GM19240 (cell line): ENCODE measurements around the gene CASZ1.

Experiments
- DNase-seq: peaks from one replicate; pipeline ENCODE4 v3.0.0; 2011; ENCODE audit warnings: low spot score; ENCODE audit not compliant: insufficient read length

The CASZ1 gene

DNA sequence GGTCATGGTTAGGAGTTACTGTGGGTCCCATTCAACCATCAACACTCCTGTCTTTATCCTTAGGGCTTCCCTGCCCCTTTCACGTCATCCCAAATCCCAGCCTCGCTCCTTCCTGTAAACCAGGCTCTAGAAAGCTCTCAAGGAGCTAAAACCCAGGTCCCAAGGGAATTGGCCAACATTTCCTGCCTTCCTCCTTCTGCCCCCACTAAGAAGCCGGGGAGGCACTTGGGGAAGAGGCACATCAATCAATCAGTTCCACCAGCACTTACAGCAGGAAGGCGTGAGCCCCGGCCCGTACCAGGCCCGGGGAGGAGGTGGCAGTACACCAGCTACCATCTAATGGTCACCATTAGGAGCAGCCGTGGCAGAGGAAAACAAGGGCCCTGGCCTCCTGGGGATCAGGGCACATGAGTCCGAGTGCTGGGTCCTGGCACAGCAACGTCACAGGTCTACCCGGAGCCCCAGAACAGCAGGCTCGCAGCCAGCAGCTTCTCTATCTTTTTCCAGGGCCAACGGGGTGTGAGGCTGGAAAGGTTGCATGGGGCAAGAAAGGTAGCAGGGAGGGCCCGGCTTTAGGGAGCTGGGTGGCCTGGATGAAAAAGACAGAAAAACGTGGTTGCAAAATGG, 108.6 kb downstream of the CASZ1 start:
- DNase-seq, result no peak

DNA sequence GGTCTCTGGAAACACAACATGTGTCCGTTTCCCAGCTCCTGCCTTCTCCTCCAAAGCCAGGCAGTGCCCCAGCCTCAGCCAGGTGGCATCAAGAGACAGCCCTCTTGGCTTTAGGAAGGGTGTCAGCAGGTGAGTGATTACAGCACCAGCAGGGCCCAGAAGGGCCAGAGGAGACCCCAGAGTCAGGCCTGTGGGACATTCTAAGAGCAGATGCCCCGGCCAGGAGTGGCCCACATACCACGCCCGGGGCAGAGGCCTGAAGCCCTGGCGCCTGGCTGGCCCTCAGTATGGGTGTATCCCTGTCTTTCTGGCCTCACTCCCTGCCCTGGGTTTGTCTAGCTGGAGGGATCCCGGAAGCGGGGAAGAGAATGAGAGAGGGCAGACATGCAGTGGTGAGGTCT, 109.2 kb downstream of the CASZ1 start:
- DNase-seq, result no peak

- DNase-seq, result no peak
Measured at GRCh38 chr1:10686404-10687040, 109.9 kb downstream of the CASZ1 start.

GRCh38 chr1:10685808-10686403, 110.5 kb downstream of the CASZ1 start:
- DNase-seq, result no peak

DNA sequence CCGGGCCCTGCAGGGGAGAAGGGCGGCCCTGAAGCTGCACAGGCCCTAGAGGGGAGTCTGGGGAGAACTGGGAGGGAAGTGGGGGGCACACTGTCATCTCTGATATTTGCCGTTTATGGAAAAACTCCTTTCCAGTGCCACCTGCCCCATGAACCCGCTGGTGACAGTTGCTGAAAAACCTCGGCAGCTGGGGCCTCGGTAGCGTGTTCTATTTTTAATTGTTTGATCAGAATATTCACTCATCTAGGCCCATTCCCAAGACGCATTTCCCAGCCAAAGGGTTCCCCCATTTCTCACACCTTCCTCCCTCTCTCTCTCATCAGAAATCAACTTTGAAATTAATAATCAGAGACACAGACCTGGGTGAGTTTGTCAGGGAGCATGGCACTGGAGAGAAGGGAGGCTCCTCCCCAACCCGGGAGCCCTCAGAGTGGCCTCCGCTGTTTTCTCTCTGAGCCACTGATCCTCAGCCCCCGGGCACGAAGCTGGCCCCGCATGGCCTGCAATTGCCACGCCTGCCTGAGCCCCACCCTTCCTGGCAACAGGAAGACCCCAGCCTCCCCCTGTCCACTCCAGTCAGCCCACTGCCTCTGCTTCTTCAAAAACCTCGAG, 111.1 kb downstream of the CASZ1 start:
- no peak for DNase-seq

DNA sequence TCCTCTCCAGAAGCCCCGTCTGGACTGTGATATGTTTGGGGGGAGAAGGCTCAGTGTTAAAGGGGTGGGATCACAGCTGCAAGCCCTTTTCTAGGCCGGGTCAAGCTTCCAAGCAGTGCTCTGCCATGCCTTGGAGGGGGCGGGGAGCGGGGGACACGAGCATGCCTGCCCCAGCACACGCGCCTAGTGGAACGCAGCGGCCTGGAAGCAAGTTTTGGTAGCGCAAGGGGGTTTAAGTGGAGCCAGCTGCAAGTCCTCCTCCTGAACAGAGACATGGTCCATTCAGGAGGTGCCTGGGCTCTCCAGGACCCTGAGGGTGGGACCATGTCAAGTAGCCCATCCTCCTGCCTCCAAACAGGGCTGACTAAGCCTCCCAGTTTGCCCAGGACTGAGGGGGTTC, 112.2 kb downstream of the CASZ1 start:
- DNase-seq, result no peak

DNA sequence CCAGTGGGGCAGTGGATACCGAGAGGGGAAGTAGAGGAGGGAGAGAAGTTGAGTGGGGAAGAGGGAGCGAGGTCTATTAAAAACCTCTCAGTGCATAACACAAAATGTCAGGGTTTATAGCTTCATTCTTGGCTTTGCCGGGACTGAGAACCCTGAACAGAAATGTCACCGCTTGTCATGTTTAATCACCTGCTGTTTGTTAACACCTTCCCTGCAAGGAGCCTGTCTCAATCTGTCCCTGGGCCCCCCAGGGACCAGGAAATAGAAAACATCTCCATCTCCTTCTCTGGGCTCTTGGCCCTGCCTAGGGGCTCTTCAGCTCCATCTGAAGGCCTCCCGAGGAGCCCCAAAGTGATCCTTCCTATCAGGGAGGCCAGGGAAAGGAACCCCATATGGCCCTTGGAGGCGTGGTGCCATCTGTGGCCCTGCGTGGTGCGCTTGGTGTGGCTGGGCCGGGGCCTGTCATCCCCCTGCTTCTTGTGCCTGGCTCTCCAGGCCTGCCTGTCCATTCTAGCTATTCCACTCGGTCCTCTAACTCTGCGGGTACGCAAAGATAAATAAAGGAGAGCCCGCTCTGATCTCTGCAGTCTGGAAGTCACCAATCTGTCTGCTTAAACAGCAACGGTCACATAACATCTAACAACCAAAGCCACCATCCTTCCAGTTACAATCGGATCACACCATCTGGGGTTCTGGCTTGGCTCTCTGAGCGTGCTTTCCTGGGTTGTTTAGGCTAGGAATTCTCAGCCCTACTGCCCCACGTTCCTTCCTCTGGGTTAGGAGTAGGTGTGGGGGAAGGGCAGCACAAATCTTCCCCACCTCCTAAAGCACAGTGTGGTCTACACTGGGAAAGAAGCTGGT, 113.8 kb downstream of the CASZ1 start:
- DNase-seq, result no peak

- no peak for DNase-seq
Measured at GRCh38 chr1:10682108-10682445, 114.4 kb downstream of the CASZ1 start.

DNA sequence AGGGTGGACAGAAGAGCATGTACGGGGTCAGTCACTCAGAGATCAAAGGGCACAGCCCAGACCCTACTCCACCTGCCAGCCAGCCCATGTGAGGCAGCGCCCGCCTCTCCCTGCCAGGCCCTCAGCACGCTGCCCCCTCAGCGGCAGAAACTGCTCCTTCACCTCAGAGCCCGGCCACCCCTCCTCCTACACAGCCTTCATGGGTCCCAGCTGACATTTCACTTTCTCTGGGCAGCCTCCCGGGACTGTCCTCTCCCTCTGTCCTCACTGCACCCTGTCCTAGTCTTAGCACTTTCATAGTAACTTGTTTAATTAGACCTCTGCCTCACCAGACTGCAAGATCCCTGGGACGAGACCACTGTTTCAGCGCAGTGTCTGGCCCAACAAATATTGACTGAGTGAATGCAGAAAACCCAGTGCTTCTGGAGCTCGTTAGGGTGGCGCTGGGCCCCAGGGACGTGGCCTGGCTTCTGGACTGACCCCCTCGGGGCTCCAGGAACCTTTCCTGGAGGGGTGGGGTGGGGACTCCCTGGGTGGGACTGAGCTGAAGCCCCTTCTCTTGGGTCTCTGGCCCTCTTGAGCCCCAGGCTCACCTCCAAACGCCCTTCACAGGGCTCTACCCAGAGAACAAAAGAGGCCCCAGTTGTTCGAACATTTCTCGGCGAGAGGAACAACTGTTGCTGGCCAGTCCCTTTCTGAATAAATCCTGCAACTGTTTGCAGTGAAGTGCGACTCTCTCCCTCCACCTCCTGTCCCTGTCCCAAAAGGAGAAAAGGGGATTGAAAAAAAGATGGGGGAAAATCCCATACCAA, 114.9 kb downstream of the CASZ1 start:
- DNase-seq, result no peak

DNA sequence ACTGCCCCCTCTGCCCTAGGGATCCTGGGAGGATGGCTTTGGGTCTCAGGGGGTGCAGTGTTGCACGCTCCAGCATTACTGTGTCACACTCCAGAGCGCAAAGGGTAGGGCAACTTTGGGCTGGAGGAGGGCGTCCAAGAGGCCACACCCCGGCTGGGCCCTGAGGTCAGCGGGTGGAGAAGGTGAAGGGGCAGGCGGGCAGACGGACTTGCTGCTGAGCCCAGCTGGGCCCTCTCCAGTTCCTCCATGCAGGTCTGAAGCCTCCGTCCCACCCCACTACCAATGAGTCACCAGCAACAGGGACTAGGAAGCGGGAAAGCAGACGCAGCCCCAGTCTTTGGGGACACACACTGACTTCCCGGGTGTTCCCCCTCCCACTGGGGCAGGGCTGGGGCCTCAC, 116.0 kb downstream of the CASZ1 start:
- DNase-seq, result no peak

- DNase-seq, result no peak
Measured at GRCh38 chr1:10679496-10680220, 116.8 kb downstream of the CASZ1 start.

DNA sequence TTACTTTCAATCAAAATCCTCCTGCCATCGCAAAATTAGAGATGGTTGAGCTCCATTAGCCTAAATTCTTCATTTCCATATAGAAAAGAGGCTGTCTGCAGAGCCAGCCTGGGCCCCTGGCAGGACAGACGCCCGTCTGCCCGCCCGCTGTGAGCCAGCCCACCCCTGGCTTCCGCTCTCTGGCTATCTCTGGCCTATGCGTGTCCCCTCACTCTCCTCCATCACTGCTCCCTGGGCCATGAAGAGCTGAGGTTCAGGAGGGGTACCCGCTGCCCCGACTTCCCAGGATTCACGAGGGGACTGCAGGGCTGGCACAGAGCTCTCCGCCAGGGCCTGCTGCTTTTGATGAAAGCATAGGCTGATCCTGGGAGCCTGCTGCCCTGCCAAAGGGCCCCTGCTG, 117.6 kb downstream of the CASZ1 start:
- DNase-seq, result no peak

DNA sequence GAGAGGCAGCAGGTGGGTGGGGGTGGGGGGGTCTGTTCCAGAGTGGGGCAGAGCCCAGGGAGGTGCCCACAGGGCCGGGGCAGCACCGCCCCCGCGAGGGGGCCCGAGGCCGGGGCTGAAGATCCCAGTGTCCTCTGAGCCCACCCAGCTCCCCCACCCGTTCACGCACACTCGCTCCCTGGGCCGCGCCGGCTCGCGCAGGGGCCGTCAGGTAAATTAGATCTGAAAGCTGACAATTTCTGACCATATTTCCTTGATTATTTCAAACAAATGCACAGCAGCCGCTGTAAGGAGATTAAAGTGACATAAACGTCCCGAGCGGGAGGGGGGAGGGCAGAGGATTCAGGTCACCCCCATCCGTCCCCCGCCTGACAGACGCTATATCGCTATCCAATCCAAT, 118.0 kb downstream of the CASZ1 start:
- no peak for DNase-seq

GRCh38 chr1:10677491-10678391, 118.7 kb downstream of the CASZ1 start:
- no peak for DNase-seq

DNA sequence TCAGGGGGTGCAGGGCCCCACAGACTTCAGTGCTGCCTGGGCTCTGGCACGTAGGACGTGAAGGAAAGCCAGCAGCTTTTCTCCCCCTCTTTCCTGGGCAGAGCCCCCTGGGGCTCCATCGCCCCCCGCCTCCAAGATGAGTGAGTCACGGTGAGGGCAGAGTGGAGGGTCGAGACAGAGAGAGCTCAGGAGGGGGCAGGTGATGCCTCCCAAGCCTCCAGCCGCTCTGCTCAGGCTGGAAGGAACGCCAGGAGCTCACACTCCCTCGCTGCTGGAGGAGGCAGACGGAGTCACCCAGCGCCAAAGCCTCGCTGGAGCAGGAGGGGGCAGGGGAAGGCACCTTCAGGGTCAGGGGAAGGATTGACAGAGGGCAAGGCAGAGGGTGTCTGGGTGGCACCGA, 119.5 kb downstream of the CASZ1 start:
- no peak for DNase-seq

DNA sequence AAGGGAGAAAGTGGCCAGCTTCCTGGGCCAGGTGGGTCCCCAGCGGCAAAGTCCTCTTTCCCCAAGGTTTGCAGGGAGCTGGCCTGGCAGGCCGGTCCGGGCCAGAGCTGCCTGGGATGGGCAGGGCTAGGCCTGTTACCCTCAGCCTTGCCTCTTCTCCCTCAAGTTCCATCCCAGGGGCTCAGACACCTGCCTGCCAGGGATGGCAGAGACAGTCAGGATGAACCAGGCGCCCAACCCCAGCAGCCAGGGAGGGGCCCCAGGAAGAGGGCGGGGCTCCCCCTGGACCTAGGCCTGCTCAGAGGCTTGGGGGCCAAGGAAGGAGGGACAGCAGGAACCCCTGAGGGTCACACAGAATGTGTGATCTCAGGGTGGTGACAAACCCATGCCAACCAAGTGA, 120.6 kb downstream of the CASZ1 start:
- no peak for DNase-seq

- no peak for DNase-seq
Measured at GRCh38 chr1:10674700-10675609, 121.5 kb downstream of the CASZ1 start.

DNA sequence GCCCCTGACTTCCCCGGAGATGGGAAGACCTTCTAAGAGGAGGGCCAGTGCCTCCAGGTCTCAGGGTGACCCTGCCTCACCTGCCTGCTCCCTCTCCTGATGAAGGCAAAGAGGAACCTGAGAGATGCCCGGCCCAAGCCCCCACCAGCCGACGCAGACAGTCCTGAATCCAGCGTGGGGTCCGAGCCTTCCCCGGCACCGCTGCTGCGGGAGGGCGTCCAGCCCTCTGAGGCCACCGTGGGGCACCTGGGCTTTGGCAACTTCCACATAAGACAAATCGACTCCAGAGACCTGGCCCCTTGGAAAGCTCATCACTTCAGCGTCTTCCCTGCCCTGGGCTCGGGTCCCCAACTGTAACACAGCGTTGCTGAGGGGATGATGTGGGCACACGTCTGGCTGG, 122.2 kb downstream of the CASZ1 start:
- no peak for DNase-seq
